ENCODE data around the gene XPOT. TPM values are rescaled to one million over a fixed set of nuclear protein-coding genes. Genes with fewer than 3 reads are reported as not detected.

Gene XPOT
- total RNA-seq = 43.7 and 84.2 TPM in 2 replicates

GRCh38 chr12:64403707-64404469 lies at the start of gene XPOT:
Gene XPOT, plus strand, starts transcription at chr12:64404392. Its CDS starts 5,644 bp downstream, at chr12:64410036.

GRCh38 chr12:64390275-64390851 lies 13.8 kb upstream of the XPOT start, which contains the start of gene C12orf56:
Gene C12orf56, minus strand, starts transcription at chr12:64390758. Its CDS starts 193 bp downstream, at chr12:64390565.

GRCh38 chr12:64451687-64452558 lies 47.7 kb downstream of the XPOT start, which contains the start of gene TBK1:
Gene TBK1, plus strand, starts transcription at chr12:64452120. Its CDS starts 3,751 bp downstream, at chr12:64455871.

Other genes with a start within 250 kb of the XPOT start
- 5.1 and 7.4 TPM in 2 replicates for gene KICS2, start 182.1 kb upstream of the XPOT start, total RNA-seq
- 0.13 TPM in 1 of 2 replicates, not detected in the other for gene C12orf56, start 13.6 kb upstream of the XPOT start, total RNA-seq
- gene TBK1, start 47.7 kb downstream of the XPOT start, total RNA-seq = 12.8 and 21.7 TPM in 2 replicates
- 15.3 and 19.1 TPM in 2 replicates for gene RASSF3, start 206.1 kb downstream of the XPOT start, total RNA-seq